ENCODE data around the gene OR8D2. TPM values are rescaled to one million over a fixed set of nuclear protein-coding genes. Genes with fewer than 3 reads are reported as not detected.

OR8D2 gene, protein sequence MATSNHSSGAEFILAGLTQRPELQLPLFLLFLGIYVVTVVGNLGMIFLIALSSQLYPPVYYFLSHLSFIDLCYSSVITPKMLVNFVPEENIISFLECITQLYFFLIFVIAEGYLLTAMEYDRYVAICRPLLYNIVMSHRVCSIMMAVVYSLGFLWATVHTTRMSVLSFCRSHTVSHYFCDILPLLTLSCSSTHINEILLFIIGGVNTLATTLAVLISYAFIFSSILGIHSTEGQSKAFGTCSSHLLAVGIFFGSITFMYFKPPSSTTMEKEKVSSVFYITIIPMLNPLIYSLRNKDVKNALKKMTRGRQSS
- not detected in 2 replicates for total RNA-seq

DNA sequence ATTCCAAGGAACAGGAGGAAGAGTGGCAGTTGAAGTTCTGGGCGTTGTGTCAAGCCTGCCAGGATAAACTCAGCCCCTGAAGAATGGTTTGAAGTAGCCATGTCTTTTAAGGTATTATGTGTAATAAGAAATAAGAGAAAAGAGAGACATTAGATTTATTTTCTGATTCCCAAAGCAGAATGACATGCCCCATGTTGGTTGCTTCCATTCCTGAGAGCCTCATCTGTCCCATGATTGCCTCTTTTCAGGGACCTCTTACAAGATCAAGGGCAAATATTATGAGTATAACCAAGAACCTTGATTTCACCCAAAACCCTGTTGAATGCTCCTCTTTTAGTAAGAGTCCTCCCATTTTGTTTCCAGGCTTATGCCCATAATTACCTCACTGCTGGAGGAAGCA, at the start of gene OR8D2:
Gene OR8D2 (minus strand): TSS at position 101 of the 400 bp plus-strand sequence. CDS start 0 bp downstream, at position 101.

DNA sequence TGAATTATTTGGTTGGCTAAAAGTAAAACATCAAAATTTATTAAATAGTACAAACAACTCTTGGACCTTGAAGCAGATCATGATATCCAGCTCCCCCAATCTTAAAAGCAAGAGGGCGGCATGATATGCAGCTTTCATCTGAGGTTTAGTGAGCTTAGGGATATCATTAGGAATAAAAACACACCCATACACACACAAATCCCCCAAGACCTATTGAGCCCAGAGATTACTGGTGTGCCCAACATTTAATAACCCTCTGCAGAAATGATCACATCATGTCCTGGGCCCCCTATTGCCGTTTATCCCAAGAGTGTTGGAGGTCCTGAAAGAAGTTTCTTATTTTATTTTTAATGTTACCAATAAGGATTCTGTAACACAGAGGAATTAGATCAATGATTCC, 6.1 kb downstream of the OR8D2 start, which contains the start of gene OR8D1:
Gene OR8D1 (minus strand): TSS at position 101 of the 400 bp plus-strand sequence. CDS start 3,183 bp downstream, outside the sequence.

Other genes starting within 250 kb of the OR8D2 start
- gene VWA5A, start 204.7 kb downstream of the OR8D2 start, total RNA-seq = 64.4 and 108 TPM in 2 replicates
- under 0.01 TPM in 1 of 2 replicates, not detected in the other for gene OR10D3, start 136.9 kb downstream of the OR8D2 start, total RNA-seq
- gene OR8G1, start 79.1 kb downstream of the OR8D2 start, total RNA-seq = 0.43 TPM in 1 of 2 replicates, not detected in the other
- not detected in 2 replicates for gene OR8G5, start 63.8 kb downstream of the OR8D2 start, total RNA-seq
- gene OR8D1, start 6.2 kb downstream of the OR8D2 start, total RNA-seq = not detected in 2 replicates
- gene OR8B2, start 64.3 kb upstream of the OR8D2 start, total RNA-seq = not detected in 2 replicates
- gene OR8B3, start 78.8 kb upstream of the OR8D2 start, total RNA-seq = not detected in 2 replicates
- not detected in 2 replicates for gene OR8B4, start 104.7 kb upstream of the OR8D2 start, total RNA-seq
- not detected in 2 replicates for gene OR8B8, start 125.5 kb upstream of the OR8D2 start, total RNA-seq
- not detected in 2 replicates for gene OR8B12, start 223.5 kb upstream of the OR8D2 start, total RNA-seq
- under 0.01 TPM in 1 of 2 replicates, not detected in the other for gene OR8A1, start 249.8 kb upstream of the OR8D2 start, total RNA-seq